ENCODE measurements around the gene DELE1. TPM values are rescaled to one million over a fixed set of nuclear protein-coding genes. Genes with fewer than 3 reads are reported as not detected.
"Not testable (repeated sequence)": the region's sequence is repeated elsewhere in the genome, so short reads cannot be mapped to it uniquely, and the experiment has no call there.

The DELE1 gene
- total RNA-seq, 1 donor from 2014 or later, result 42.3 TPM

- H3K27ac ChIP-seq (ENCODE audit: low read depth, low read length), result no peak overlapping the region
Observed at GRCh38 chr5:141919218-141920119, 4.2 kb upstream of the DELE1 start.

DNA sequence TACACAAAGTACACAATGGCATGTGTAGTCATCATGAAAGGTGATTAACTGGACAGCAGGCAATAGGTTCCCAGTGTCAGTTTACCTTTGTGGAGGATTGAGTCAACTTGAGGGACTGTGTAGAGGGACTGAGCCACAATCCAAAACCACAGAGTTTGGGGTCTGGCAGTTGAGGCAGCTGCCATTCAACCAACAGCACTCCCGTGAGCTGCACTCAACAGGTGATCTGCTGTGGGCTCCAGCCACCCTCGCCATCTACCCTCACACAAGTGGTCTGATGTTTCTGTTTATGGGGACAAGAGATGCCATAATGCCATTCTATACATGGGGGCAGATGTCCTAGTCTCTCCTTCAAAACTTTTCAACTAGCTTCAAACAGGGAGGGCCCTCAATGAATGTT, 2.9 kb upstream of the DELE1 start:
- Histone ChIP-seq H3K27me3 (ENCODE audit: control insufficient read depth in 3 of 3, insufficient read depth in 3 of 3, low read length in 3 of 3) (no peaks in the 10 kb centered on the region), H3K4me1 (ENCODE audit: control insufficient read depth in 3 of 3, insufficient read depth in 3 of 3, low read length in 3 of 3) (peaks cover 6 to 21% (median 19%) of the 10 kb centered on the region in 3 donors), H3K9me3 (ENCODE audit: control insufficient read depth in 3 of 3, low read length in 3 of 3) (no peaks in the 10 kb centered on the region), H3K4me3 (ENCODE audit: low read length in 3 of 3) (no peak overlapping the region), H3K36me3 (ENCODE audit: control insufficient read depth in 3 of 3, insufficient read depth in 3 of 3, low read length in 3 of 3) (peaks cover 5% of the 10 kb centered on the region in 3 donors), H3K27ac (ENCODE audit: low read depth, low read length) (no peak overlapping the region), H3K9ac (ENCODE audit: low read depth in 1 of 3, low read length in 3 of 3) (no peak overlapping the region)

More at GRCh38 chr5:141919218-141920119, 4.2 kb upstream of the DELE1 start:
- peaks cover 5 to 18% (median 18%) of the 10 kb centered on the region in 3 donors for H3K4me1 ChIP-seq (ENCODE audit: control insufficient read depth in 3 of 3, insufficient read depth in 3 of 3, low read length in 3 of 3)
- no peaks in the 10 kb centered on the region for H3K9me3 ChIP-seq (ENCODE audit: control insufficient read depth in 3 of 3, low read length in 3 of 3)
- H3K4me3 ChIP-seq (ENCODE audit: low read length in 3 of 3), result no peak overlapping the region
- no peak overlapping the region for H3K9ac ChIP-seq (ENCODE audit: low read depth in 1 of 3, low read length in 3 of 3)
- no peaks in the 10 kb centered on the region for H3K27me3 ChIP-seq (ENCODE audit: control insufficient read depth in 3 of 3, insufficient read depth in 3 of 3, low read length in 3 of 3)
- no peaks in the 10 kb centered on the region for H3K36me3 ChIP-seq (ENCODE audit: control insufficient read depth in 3 of 3, insufficient read depth in 3 of 3, low read length in 3 of 3)

GRCh38 chr5:141922827-141923447, 734 bp upstream of the DELE1 start:
- Histone ChIP-seq H3K36me3 (ENCODE audit: control insufficient read depth in 3 of 3, insufficient read depth in 3 of 3, low read length in 3 of 3) (peaks cover 19 to 25% (median 24%) of the 10 kb centered on the region in 3 donors), H3K27ac (ENCODE audit: low read depth, low read length) (peak overlapping the region; percentile 97), H3K9ac (ENCODE audit: low read depth in 1 of 3, low read length in 3 of 3) (peak overlapping the region; percentile 91 to 98 (median 97)), H3K4me3 (ENCODE audit: low read length in 3 of 3) (peak overlapping the region; percentile 82 to 95 (median 90)), H3K4me1 (ENCODE audit: control insufficient read depth in 3 of 3, insufficient read depth in 3 of 3, low read length in 3 of 3) (peaks cover 13 to 26% (median 19%) of the 10 kb centered on the region in 3 donors)
- not testable (repeated sequence) for H3K27me3 ChIP-seq (ENCODE audit: control insufficient read depth in 3 of 3, insufficient read depth in 3 of 3, low read length in 3 of 3); H3K9me3 ChIP-seq (ENCODE audit: control insufficient read depth in 3 of 3, low read length in 3 of 3)

DNA sequence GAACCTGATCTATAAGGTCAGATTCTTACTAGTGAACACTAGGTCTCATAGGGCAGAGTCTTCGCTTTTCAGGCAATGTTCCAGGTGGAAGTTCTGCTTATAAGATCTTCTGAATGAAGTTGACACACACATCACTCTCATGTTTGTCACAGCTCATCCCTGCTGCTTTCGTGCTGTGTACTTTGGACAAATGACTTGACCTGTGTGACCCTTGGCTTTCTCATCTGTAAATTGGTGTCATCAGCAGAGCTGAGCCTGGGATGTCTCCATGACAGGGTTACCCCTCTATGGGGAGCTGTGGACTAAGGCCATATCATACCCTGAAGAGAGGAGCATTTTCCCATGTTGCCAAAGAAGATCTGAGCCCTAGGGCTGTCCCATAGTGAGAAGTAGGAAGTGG, 2.8 kb downstream of the DELE1 start:
- H3K4me3 ChIP-seq (ENCODE audit: low read length in 3 of 3), result no peak overlapping the region
- H3K9ac ChIP-seq (ENCODE audit: low read depth in 1 of 3, low read length in 3 of 3), result peak overlapping the region in 1 of 3 donors; percentile 52
- H3K9me3 ChIP-seq (ENCODE audit: control insufficient read depth in 3 of 3, low read length in 3 of 3), result no peaks in the 10 kb centered on the region
- peaks cover 13 to 34% (median 25%) of the 10 kb centered on the region in 3 donors for H3K4me1 ChIP-seq (ENCODE audit: control insufficient read depth in 3 of 3, insufficient read depth in 3 of 3, low read length in 3 of 3)
- H3K27me3 ChIP-seq (ENCODE audit: control insufficient read depth in 3 of 3, insufficient read depth in 3 of 3, low read length in 3 of 3), result no peaks in the 10 kb centered on the region
- no peak overlapping the region for H3K27ac ChIP-seq (ENCODE audit: low read depth, low read length)
- peaks cover 53 to 55% (median 55%) of the 10 kb centered on the region in 3 donors for H3K36me3 ChIP-seq (ENCODE audit: control insufficient read depth in 3 of 3, insufficient read depth in 3 of 3, low read length in 3 of 3)

DNA sequence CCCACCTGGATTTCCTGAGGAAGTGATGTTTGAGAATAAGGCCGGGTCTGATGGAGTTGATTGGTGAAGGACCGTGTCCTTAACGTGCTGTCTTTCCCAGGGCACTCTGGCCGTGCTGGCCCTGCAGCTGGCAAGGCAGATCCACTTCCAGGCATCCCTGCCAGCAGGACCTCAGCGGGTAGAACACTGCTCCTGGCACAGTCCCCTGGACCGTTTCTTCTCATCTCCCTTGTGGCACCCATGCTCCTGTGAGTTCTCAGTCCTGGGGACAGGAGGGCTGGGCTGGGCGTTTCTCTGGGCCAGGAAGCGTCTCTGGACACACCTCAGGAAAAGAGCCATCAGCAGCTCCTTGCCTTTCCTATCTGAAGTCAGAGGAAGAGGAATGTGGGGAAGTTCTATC, 4.4 kb downstream of the DELE1 start:
- no peaks in the 10 kb centered on the region for H3K27me3 ChIP-seq (ENCODE audit: control insufficient read depth in 3 of 3, insufficient read depth in 3 of 3, low read length in 3 of 3)
- no peak overlapping the region for H3K4me3 ChIP-seq (ENCODE audit: low read length in 3 of 3)
- H3K9ac ChIP-seq (ENCODE audit: low read depth in 1 of 3, low read length in 3 of 3), result no peak overlapping the region
- H3K36me3 ChIP-seq (ENCODE audit: control insufficient read depth in 3 of 3, insufficient read depth in 3 of 3, low read length in 3 of 3), result peaks cover 66 to 67% (median 67%) of the 10 kb centered on the region in 3 donors
- H3K9me3 ChIP-seq (ENCODE audit: control insufficient read depth in 3 of 3, low read length in 3 of 3), result no peaks in the 10 kb centered on the region
- peaks cover 13 to 26% (median 19%) of the 10 kb centered on the region in 3 donors for H3K4me1 ChIP-seq (ENCODE audit: control insufficient read depth in 3 of 3, insufficient read depth in 3 of 3, low read length in 3 of 3)
- no peak overlapping the region for H3K27ac ChIP-seq (ENCODE audit: low read depth, low read length)

DNA sequence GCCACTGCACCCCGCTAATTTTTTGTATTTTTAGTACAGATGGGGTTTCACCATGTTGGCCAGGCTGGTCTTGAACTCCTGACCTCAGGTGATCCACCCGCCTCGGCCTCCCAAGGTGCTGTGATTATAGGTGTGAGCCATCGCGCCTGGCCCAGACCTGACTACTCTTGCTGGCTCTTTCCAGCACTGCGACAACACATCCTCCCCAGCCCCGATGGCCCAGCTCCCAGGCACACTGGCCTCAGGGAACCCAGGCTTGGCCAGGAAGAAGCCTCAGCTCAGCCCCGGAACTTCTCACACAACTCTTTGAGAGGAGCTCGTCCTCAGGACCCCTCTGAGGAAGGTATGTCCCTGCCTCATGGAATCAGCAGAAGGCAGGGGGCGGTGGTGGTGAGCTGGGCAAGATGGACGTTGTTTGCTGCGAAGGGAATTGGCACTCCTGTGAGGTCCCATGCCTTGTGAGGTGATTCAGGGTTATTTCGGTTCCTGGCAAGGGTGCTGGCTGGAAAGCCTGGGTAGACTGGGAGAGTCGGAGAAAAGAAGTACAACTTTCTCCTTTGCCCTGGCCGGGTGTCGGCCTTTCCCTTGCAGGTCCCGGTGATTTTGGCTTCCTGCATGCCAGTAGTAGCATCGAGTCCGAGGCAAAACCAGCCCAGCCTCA, 5.9 kb downstream of the DELE1 start:
- peak overlapping the region in 1 of 3 donors; percentile 63 for H3K9ac ChIP-seq (ENCODE audit: low read depth in 1 of 3, low read length in 3 of 3)
- H3K4me1 ChIP-seq (ENCODE audit: control insufficient read depth in 3 of 3, insufficient read depth in 3 of 3, low read length in 3 of 3), result peaks cover 7 to 20% (median 11%) of the 10 kb centered on the region in 3 donors
- H3K4me3 ChIP-seq (ENCODE audit: low read length in 3 of 3), result no peak overlapping the region
- H3K27ac ChIP-seq (ENCODE audit: low read depth, low read length), result peak overlapping the region; percentile 59
- H3K9me3 ChIP-seq (ENCODE audit: control insufficient read depth in 3 of 3, low read length in 3 of 3), result no peaks in the 10 kb centered on the region
- no peaks in the 10 kb centered on the region for H3K27me3 ChIP-seq (ENCODE audit: control insufficient read depth in 3 of 3, insufficient read depth in 3 of 3, low read length in 3 of 3)
- peaks cover 73 to 78% (median 77%) of the 10 kb centered on the region in 3 donors for H3K36me3 ChIP-seq (ENCODE audit: control insufficient read depth in 3 of 3, insufficient read depth in 3 of 3, low read length in 3 of 3)

GRCh38 chr5:141931694-141932093, 8.0 kb downstream of the DELE1 start:
- no peaks in the 10 kb centered on the region for H3K9me3 ChIP-seq (ENCODE audit: control insufficient read depth in 3 of 3, low read length in 3 of 3)
- H3K4me3 ChIP-seq (ENCODE audit: low read length in 3 of 3), result no peak overlapping the region
- H3K36me3 ChIP-seq (ENCODE audit: control insufficient read depth in 3 of 3, insufficient read depth in 3 of 3, low read length in 3 of 3), result peaks cover 79 to 88% (median 81%) of the 10 kb centered on the region in 3 donors
- no peaks in the 10 kb centered on the region for H3K27me3 ChIP-seq (ENCODE audit: control insufficient read depth in 3 of 3, insufficient read depth in 3 of 3, low read length in 3 of 3)
- H3K4me1 ChIP-seq (ENCODE audit: control insufficient read depth in 3 of 3, insufficient read depth in 3 of 3, low read length in 3 of 3), result peaks cover 7 to 19% (median 15%) of the 10 kb centered on the region in 3 donors
- no peak overlapping the region for H3K9ac ChIP-seq (ENCODE audit: low read depth in 1 of 3, low read length in 3 of 3)
- no peak overlapping the region for H3K27ac ChIP-seq (ENCODE audit: low read depth, low read length)

DNA sequence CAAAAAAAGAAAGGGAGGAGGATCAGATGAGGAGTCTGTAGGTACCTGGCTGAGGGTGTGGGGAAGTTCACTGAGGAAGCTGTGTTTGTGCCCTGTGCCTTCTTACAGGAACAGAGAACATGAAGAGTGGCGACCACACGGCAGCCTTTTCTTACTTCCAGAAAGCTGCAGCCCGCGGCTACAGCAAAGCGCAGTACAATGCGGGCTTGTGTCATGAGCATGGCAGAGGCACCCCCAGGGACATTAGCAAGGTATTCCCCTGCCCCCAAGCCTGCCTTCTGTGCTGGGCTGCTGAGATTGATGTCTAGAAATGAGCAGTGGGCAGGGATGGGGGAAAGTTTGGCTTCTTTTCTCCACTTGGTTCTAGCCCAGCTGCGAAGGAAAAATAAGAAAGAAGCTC, 9.5 kb downstream of the DELE1 start:
- Histone ChIP-seq H3K27me3 (ENCODE audit: control insufficient read depth in 3 of 3, insufficient read depth in 3 of 3, low read length in 3 of 3) (no peaks in the 10 kb centered on the region), H3K27ac (ENCODE audit: low read depth, low read length) (no peak overlapping the region), H3K4me1 (ENCODE audit: control insufficient read depth in 3 of 3, insufficient read depth in 3 of 3, low read length in 3 of 3) (peaks cover 0 to 13% (median 13%) of the 10 kb centered on the region in 3 donors), H3K9me3 (ENCODE audit: control insufficient read depth in 3 of 3, low read length in 3 of 3) (no peaks in the 10 kb centered on the region), H3K4me3 (ENCODE audit: low read length in 3 of 3) (no peak overlapping the region), H3K36me3 (ENCODE audit: control insufficient read depth in 3 of 3, insufficient read depth in 3 of 3, low read length in 3 of 3) (peaks cover 74 to 88% (median 75%) of the 10 kb centered on the region in 3 donors), H3K9ac (ENCODE audit: low read depth in 1 of 3, low read length in 3 of 3) (no peak overlapping the region)

DNA sequence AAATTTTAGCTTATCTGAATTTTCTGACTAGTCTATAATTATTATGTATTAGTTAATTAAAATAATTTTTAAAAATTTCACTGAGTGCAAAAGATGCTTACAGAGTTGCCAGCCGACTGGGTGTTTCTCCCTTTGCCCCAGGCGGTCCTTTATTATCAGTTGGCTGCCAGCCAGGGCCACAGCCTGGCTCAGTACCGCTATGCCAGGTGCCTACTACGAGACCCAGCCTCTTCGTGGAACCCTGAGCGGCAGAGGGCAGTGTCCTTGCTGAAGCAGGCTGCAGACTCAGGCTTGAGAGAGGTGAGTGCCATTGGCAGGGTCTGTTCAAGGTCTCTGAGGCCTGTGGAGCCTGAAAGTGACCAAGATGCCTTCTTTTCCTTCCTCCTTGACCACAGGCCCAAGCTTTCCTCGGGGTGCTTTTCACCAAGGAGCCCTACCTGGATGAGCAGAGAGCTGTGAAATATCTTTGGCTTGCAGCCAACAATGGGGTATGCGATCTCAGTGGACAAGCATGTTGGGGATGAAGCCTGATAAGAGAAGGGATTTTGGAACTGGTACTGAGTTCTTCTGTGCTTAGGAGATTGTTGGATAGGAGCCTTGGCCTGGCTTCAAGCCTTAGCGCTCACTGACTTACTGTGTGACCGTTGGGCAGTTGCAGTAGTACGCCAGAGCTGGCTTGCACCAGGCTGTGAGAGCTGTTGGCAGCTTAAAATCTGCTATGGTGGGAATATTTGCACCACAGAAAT, 10.6 kb downstream of the DELE1 start:
- Histone ChIP-seq H3K4me3 (ENCODE audit: low read length in 3 of 3) (no peak overlapping the region), H3K27me3 (ENCODE audit: control insufficient read depth in 3 of 3, insufficient read depth in 3 of 3, low read length in 3 of 3) (no peaks in the 10 kb centered on the region), H3K36me3 (ENCODE audit: control insufficient read depth in 3 of 3, insufficient read depth in 3 of 3, low read length in 3 of 3) (peaks cover 73 to 88% (median 76%) of the 10 kb centered on the region in 3 donors), H3K4me1 (ENCODE audit: control insufficient read depth in 3 of 3, insufficient read depth in 3 of 3, low read length in 3 of 3) (peaks cover 0 to 10% (median 9%) of the 10 kb centered on the region in 3 donors), H3K9ac (ENCODE audit: low read depth in 1 of 3, low read length in 3 of 3) (peak overlapping the region in 1 of 3 donors; percentile 35), H3K27ac (ENCODE audit: low read depth, low read length) (no peak overlapping the region), H3K9me3 (ENCODE audit: control insufficient read depth in 3 of 3, low read length in 3 of 3) (no peaks in the 10 kb centered on the region)
